Peyer's patch (tissue), 4 donors: ENCODE measurements around the gene ATP2C1. TPM values are rescaled to one million over a fixed set of nuclear protein-coding genes. Genes with fewer than 3 reads are reported as not detected.

Source experiments
- DNase-seq, 3 donors: peaks; one replicate each; pipeline ENCODE4 v3.0.0-alpha.2; 2017 to 2019
- H3K27ac ChIP-seq, 4 donors: fragments of 200-600 bp; sonication (generic); one replicate each; pipeline ENCODE4 v1.5.1; 2016 to 2019
- H3K27me3 ChIP-seq, 2 donors: fragments of 200-600 bp; sonication (generic); one replicate each; pipeline ENCODE4 v1.5.1; 2019
- H3K36me3 ChIP-seq, 3 donors: fragments of 200-600 bp; sonication (generic); one replicate each; pipeline ENCODE4 v1.5.1; 2016 to 2019
- H3K4me1 ChIP-seq, 4 donors: fragments of 200-600 bp; sonication (generic); one replicate each; pipeline ENCODE4 v1.5.1; 2016 to 2019
- H3K4me3 ChIP-seq, 4 donors: fragments of 200-600 bp; sonication (generic); 1 replicate in 3 of 4; 2 replicates in 1 of 4; pipeline ENCODE4 v1.5.1; 2016 to 2019; ENCODE audit warnings: mild to moderate bottlenecking in 1 of 4
- H3K9me3 ChIP-seq, 4 donors: fragments of 200-600 bp; sonication (generic); one replicate each; pipeline ENCODE4 v1.5.1; 2016 to 2019; ENCODE audit warnings: mild to moderate bottlenecking in 1 of 4
- POLR2A ChIP-seq, 2 donors: fragments of 450-650 bp; IDR thresholded peaks; one replicate each; pipeline ENCODE4 v1.5.1; 2017; ENCODE audit warnings: antibody characterized with exemption in 2 of 2, mild to moderate bottlenecking in 2 of 2, moderate library complexity in 2 of 2
- total RNA-seq, 4 donors: library from RNA; depleted of rRNA; stranded (reverse); fragments of >200 nt; gene quantifications; one replicate each; pipeline ENCODE4 v1.1.0, GENCODE V29; 2016
- TF ChIP-seq, protein P1 (sequence below), 6 experiments: fragments of 450-650 bp in 4 of 6; fragments of 200-600 bp in 2 of 6; sonication (generic) in 1 of 6; IDR thresholded peaks; one replicate each; pipeline ENCODE4 v1.5.1; 2017 to 2019; ENCODE audit warnings: antibody characterized with exemption in 6 of 6, mild to moderate bottlenecking in 3 of 6, moderate library complexity in 1 of 6

ATP2C1 gene
- total RNA-seq, 4 donors from 2014 or later = 32.2 to 49.5 (median 40.8) TPM

DNA sequence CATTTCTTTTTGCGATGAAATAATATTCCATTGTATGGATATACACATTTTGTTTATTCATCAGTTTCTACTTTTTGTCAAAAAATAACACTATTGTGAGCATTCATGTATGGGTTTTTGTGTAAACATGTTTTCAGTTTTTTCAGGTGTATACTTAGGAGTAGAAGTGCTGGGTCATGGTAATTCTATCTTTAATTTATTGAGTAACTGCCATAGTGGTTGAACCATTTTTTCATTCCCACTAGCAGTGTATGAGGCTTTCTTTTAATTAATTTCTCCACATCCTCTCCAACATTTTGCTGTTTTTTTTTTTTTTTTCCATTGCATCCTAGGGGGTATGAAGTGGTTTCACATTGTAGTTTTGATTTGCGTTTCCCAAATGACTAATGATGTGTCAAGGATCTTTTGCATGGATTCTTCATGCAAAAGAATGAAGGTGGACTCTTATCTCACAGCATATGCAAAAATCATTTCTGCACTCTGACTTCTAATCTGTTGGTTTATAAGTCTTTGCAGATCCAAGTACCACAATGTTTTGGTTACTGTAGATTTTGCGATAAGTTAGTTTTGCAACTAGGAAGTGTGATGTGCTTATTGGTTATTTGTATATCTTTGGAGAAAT is 12.6 kb downstream of the ATP2C1 start:
- TF ChIP-seq POLR2A (IDR thresholded peaks at IDR 0.05) = no peak
- TF ChIP-seq, protein P1, sequence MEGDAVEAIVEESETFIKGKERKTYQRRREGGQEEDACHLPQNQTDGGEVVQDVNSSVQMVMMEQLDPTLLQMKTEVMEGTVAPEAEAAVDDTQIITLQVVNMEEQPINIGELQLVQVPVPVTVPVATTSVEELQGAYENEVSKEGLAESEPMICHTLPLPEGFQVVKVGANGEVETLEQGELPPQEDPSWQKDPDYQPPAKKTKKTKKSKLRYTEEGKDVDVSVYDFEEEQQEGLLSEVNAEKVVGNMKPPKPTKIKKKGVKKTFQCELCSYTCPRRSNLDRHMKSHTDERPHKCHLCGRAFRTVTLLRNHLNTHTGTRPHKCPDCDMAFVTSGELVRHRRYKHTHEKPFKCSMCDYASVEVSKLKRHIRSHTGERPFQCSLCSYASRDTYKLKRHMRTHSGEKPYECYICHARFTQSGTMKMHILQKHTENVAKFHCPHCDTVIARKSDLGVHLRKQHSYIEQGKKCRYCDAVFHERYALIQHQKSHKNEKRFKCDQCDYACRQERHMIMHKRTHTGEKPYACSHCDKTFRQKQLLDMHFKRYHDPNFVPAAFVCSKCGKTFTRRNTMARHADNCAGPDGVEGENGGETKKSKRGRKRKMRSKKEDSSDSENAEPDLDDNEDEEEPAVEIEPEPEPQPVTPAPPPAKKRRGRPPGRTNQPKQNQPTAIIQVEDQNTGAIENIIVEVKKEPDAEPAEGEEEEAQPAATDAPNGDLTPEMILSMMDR (IDR thresholded peaks at IDR 0.05) = no peak
- Histone ChIP-seq H3K27me3 (no peaks in the 10 kb centered on the region), H3K4me3 (no peak overlapping the region)

DNA sequence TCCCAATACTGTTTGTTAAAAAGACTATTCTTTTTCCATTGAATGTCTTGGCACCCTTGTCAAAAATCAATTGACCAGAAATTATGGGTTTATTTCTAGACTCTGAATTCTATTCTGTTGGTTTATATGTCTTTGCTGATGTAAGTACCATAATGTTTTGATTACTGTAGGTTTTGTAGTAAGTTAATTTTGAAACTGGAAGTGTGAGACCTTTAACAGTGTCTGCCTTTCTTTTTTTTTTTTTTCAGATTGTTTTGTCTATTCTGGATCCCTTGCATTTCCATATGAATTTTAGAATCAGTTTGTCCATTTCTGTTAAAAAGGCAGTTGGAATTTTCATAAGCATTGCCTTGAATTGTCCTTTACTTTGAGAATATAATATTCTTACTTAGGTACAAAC is 13.6 kb downstream of the ATP2C1 start:
- H3K4me3 ChIP-seq = no peak overlapping the region
- peaks cover 0 to 9% (median 0%) of the 10 kb centered on the region in 4 donors for H3K4me1 ChIP-seq
- H3K27me3 ChIP-seq = no peaks in the 10 kb centered on the region
- DNase-seq = no peak
- H3K36me3 ChIP-seq = no peaks in the 10 kb centered on the region
- H3K27ac ChIP-seq = no peak overlapping the region
- no peak for TF ChIP-seq POLR2A (IDR thresholded peaks at IDR 0.05)
- TF ChIP-seq, protein P1 (IDR thresholded peaks at IDR 0.05) = no peak
- no peaks in the 10 kb centered on the region for H3K9me3 ChIP-seq

More for the DNA sequence above, 12.6 kb downstream of the ATP2C1 start:
- H3K4me1 ChIP-seq = peaks cover 0 to 9% (median 0%) of the 10 kb centered on the region in 4 donors
- DNase-seq = no peak
- no peaks in the 10 kb centered on the region for H3K36me3 ChIP-seq
- H3K9me3 ChIP-seq = no peaks in the 10 kb centered on the region
- no peak overlapping the region for H3K27ac ChIP-seq

GRCh38 chr3:130907966-130908365 is 14.1 kb downstream of the ATP2C1 start:
- no peaks in the 10 kb centered on the region for H3K9me3 ChIP-seq
- no peaks in the 10 kb centered on the region for H3K27me3 ChIP-seq
- H3K27ac ChIP-seq = no peak overlapping the region
- H3K4me1 ChIP-seq = peaks cover 0 to 9% (median 0%) of the 10 kb centered on the region in 4 donors
- no peak overlapping the region for H3K4me3 ChIP-seq
- H3K36me3 ChIP-seq = no peaks in the 10 kb centered on the region
- TF ChIP-seq POLR2A (IDR thresholded peaks at IDR 0.05) = no peak
- TF ChIP-seq, protein P1 (IDR thresholded peaks at IDR 0.05) = no peak
- no peak for DNase-seq

DNA sequence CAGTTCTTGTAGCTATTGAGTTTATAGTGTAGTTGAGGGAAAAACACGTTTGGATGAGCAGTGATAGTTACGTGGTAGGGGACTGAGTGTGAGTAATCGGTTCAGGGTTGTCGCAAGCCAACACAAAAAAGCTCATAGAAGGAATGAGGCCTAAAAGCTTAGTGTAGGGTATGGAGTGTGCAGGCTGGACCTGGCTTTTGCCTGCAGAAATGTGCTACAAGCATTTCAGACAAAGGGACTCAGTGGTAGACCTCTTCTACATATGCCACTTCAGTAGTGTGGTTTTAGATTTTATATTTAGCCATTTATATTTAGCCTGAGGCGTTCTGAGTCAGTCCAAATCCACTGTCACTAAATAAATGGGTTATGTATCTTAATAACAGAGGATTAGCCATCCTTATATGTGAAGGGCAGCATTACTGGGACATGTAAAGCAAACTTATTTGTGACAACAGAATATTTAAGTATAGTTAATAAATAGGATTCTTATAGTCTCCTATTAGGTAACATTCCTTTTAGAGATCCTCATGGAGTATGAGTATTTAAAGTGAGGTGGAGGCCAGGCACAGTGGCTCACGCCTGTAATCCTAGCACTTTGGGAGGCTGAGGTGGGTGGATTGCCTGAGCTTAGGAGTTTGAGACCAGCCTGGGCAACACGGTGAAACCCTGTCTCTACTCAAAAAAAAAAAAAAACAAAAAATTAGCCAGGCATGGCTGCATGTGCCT is 21.8 kb downstream of the ATP2C1 start:
- TF ChIP-seq POLR2A (IDR thresholded peaks at IDR 0.05) = no peak
- TF ChIP-seq, protein P1 (IDR thresholded peaks at IDR 0.05) = no peak
- Histone ChIP-seq H3K4me3 (no peak overlapping the region), H3K36me3 (no peaks in the 10 kb centered on the region), H3K4me1 (no peaks in the 10 kb centered on the region), H3K9me3 (no peaks in the 10 kb centered on the region), H3K27me3 (no peaks in the 10 kb centered on the region), H3K27ac (no peak overlapping the region)
- DNase-seq = no peak

DNA sequence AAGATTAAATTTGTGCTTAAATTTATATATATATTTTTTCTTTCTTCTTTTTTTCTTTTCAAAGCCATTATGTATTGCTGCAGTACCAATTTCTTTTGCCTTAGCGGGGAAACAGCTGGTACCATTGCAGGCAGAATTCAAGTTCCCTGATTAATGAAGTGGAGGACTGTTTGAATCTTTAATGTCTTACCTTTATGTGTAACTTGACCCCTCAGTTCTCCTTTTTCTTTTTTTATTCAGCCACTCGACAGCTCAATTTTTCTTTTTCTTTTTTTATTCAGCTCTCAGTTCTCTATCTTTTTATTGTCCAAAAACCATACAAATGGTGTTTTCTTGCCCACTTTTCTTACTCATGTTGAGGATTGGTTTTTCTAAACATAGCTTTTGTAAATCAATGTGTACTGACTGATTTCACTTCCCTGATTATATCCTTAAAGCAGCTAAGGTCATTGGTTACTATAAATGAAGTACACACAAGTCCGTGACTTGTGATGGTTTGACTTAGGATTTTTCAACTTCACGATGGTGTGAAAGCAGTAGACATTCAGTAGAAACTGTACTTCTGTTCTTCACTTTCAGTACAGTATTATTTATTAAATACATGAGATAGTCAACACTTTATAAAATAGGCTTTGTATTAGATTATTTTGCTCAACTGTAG is 22.8 kb downstream of the ATP2C1 start:
- TF ChIP-seq, protein P1 (IDR thresholded peaks at IDR 0.05) = no peak
- no peak for TF ChIP-seq POLR2A (IDR thresholded peaks at IDR 0.05)
- DNase-seq = no peak
- no peaks in the 10 kb centered on the region for H3K4me1 ChIP-seq
- H3K27me3 ChIP-seq = no peaks in the 10 kb centered on the region
- no peaks in the 10 kb centered on the region for H3K9me3 ChIP-seq
- no peaks in the 10 kb centered on the region for H3K36me3 ChIP-seq
- no peak overlapping the region for H3K4me3 ChIP-seq
- no peak overlapping the region for H3K27ac ChIP-seq
